Cardiac muscle cell (in vitro differentiated cells and primary cell): Measurements from ENCODE around the gene P2RX3. TPM values are rescaled to one million over a fixed set of nuclear protein-coding genes. Genes with fewer than 3 reads are reported as not detected.

ENCODE experiments used
- DNase-seq, 2 donors: peaks; one replicate each; pipeline versions ENCODE4 v3.0.0 to v3.0.0-alpha.2; 2010 to 2017; ENCODE audit warnings: low read depth in 1 of 2, low spot score in 1 of 2
- H3K27ac ChIP-seq: fragments of 200-600 bp; sonication (generic); 2 replicates; pipeline ENCODE4 v1.5.1; 2016
- H3K27me3 ChIP-seq: fragments of 200-600 bp; sonication (generic); 2 replicates; pipeline ENCODE4 v1.6.0; 2016; ENCODE audit warnings: control low read depth
- H3K36me3 ChIP-seq: fragments of 200-600 bp; sonication (generic); 2 replicates; pipeline ENCODE4 v1.5.1; 2016; ENCODE audit warnings: control low read depth
- H3K4me1 ChIP-seq: fragments of 200-600 bp; sonication (generic); 2 replicates; pipeline ENCODE4 v1.8.1; 2017; ENCODE audit warnings: low read depth, mild to moderate bottlenecking, mixed run types
- H3K4me3 ChIP-seq: fragments of 200-600 bp; sonication (generic); 2 replicates; pipeline ENCODE4 v1.5.1; 2016; ENCODE audit warnings: mild to moderate bottlenecking
- H3K9me3 ChIP-seq: fragments of 200-600 bp; sonication (generic); 2 replicates; pipeline ENCODE4 v1.5.1; 2017; ENCODE audit warnings: low read depth, mild to moderate bottlenecking, control low read depth
- CTCF ChIP-seq: IDR thresholded peaks from 2 replicates; pipeline ENCODE4 v1.5.1; 2012; ENCODE audit warnings: low read depth, mild to moderate bottlenecking, low read length
- polyA plus RNA-seq: library from polyadenylated mRNA; unstranded; fragments of >200 nt; fragmentation: Nextera tagmentation; extraction: Ambion mirVana; gene quantifications from 2 replicates; pipeline ENCODE4 v1.2.1, GENCODE V29; 2016
- total RNA-seq: library from RNA; depleted of rRNA; stranded (reverse); fragments of >200 nt; gene quantifications from 2 replicates; pipeline ENCODE4 v1.2.3, GENCODE V29; 2016

P2RX3 gene
- total and polyA plus RNA-seq, 2 experiments from 2014 or later: 0.09 to 0.62 TPM

DNA sequence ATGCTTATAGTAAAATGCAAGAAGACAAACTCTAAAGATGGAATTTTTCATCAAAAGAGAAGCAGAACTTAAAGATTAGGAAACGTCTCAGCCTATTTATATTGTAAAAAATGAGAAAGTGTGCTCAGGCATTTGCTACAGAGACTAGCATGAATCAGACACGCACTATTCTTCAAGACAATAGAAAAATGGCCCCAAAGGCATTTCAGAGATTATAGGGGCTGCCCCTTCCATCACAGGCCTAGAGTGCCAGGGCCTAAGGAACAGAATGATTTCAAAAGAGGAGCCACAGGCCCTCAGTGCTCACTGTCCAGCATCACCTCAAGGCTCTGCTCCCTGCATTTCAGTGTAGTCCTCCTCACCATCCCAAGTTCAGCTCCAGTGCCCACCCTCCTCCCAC lies 40.9 kb upstream of the P2RX3 start:
- Histone ChIP-seq H3K27ac (no peak overlapping the region), H3K36me3 (peaks cover 16% of the 10 kb centered on the region)

GRCh38 chr11:57299150-57299737 lies 38.9 kb upstream of the P2RX3 start:
- H3K27ac ChIP-seq: no peak overlapping the region
- H3K27me3 ChIP-seq: no peaks in the 10 kb centered on the region
- H3K4me1 ChIP-seq: peaks cover 14% of the 10 kb centered on the region
- no peaks in the 10 kb centered on the region for H3K9me3 ChIP-seq
- no peak overlapping the region for H3K4me3 ChIP-seq
- peaks cover 16% of the 10 kb centered on the region for H3K36me3 ChIP-seq
- no peak for DNase-seq
- no peak for TF ChIP-seq CTCF

More for the DNA sequence above, 40.9 kb upstream of the P2RX3 start:
- H3K4me3 ChIP-seq: no peak overlapping the region
- H3K9me3 ChIP-seq: no peaks in the 10 kb centered on the region
- no peaks in the 10 kb centered on the region for H3K27me3 ChIP-seq
- peaks cover 16% of the 10 kb centered on the region for H3K4me1 ChIP-seq
- no peak for TF ChIP-seq CTCF
- DNase-seq: no peak

GRCh38 chr11:57300785-57301184 lies 37.4 kb upstream of the P2RX3 start:
- no peak for TF ChIP-seq CTCF
- Histone ChIP-seq H3K27ac (no peak overlapping the region), H3K4me3 (no peak overlapping the region), H3K9me3 (no peaks in the 10 kb centered on the region), H3K27me3 (no peaks in the 10 kb centered on the region), H3K4me1 (peaks cover 25% of the 10 kb centered on the region), H3K36me3 (peaks cover 16% of the 10 kb centered on the region)
- no peak for DNase-seq

GRCh38 chr11:57301711-57302423 lies 36.3 kb upstream of the P2RX3 start:
- Histone ChIP-seq H3K27ac (no peak overlapping the region), H3K27me3 (no peaks in the 10 kb centered on the region), H3K9me3 (no peaks in the 10 kb centered on the region), H3K4me3 (no peak overlapping the region), H3K36me3 (peaks cover 16% of the 10 kb centered on the region), H3K4me1 (peaks cover 28% of the 10 kb centered on the region)
- no peak for DNase-seq
- TF ChIP-seq CTCF: no peak

- Histone ChIP-seq H3K27ac (peak overlapping the region; percentile 56), H3K9me3 (no peaks in the 10 kb centered on the region), H3K36me3 (peaks cover 16% of the 10 kb centered on the region), H3K4me3 (no peak overlapping the region), H3K4me1 (peaks cover 28% of the 10 kb centered on the region), H3K27me3 (no peaks in the 10 kb centered on the region)
- TF ChIP-seq CTCF: no peak
- DNase-seq: no peak
Measured at GRCh38 chr11:57302489-57302888, 35.7 kb upstream of the P2RX3 start.
